Kidney (tissue), 14 donors: ENCODE measurements around the gene ARHGAP35. TPM values are rescaled to one million over a fixed set of nuclear protein-coding genes. Genes with fewer than 3 reads are reported as not detected.

ENCODE experiments used
- DNase-seq, 5 donors: peaks; one replicate each; pipeline ENCODE4 v3.0.0-alpha.2; 2013 to 2020
- FAIRE-seq: peaks from 2 replicates; lab custom pipeline; 2012; peaks lifted over from hg19 to GRCh38; lab: Jason Lieb, UNC
- H3K27ac ChIP-seq, 2 donors: one replicate each; pipeline ENCODE4 v1.7.0; 2013; ENCODE audit warnings: low read depth in 2 of 2, low read length in 2 of 2, inconsistent platforms in 1 of 2
- H3K27me3 ChIP-seq: one replicate; pipeline ENCODE4 v1.7.1; 2013; ENCODE audit warnings: low read length, inconsistent platforms; ENCODE audit not compliant: control insufficient read depth, insufficient read depth
- H3K36me3 ChIP-seq, 3 donors: one replicate each; pipeline versions ENCODE4 v1.7.0 to v1.7.1; 2013; ENCODE audit warnings: low read length in 3 of 3, control low read depth in 1 of 3, inconsistent platforms in 1 of 3; ENCODE audit not compliant: insufficient read depth in 3 of 3, control insufficient read depth in 2 of 3
- H3K4me1 ChIP-seq, 3 donors: one replicate each; pipeline versions ENCODE4 v1.7.0 to v1.7.1; 2013; ENCODE audit warnings: low read length in 3 of 3, inconsistent platforms in 1 of 3, low read depth in 1 of 3; ENCODE audit not compliant: control insufficient read depth in 2 of 3, insufficient read depth in 2 of 3
- H3K4me3 ChIP-seq, 3 donors: one replicate each; pipeline versions ENCODE4 v1.7.0 to v1.8.1; 2013; ENCODE audit warnings: low read length in 3 of 3, control low read depth in 1 of 3, inconsistent platforms in 1 of 3
- H3K9ac ChIP-seq, 3 donors: one replicate each; pipeline versions ENCODE4 v1.7.0 to v1.7.1; 2013; ENCODE audit warnings: low read length in 3 of 3, control low read depth in 1 of 3, inconsistent platforms in 1 of 3
- H3K9me3 ChIP-seq, 3 donors: one replicate each; pipeline versions ENCODE4 v1.7.0 to v1.7.1; 2013; ENCODE audit warnings: low read length in 3 of 3, control low read depth in 1 of 3, inconsistent platforms in 1 of 3; ENCODE audit not compliant: control insufficient read depth in 2 of 3, insufficient read depth in 1 of 3
- intact Hi-C: fragments of 100-400 bp; cut with DNase I; formaldehyde crosslinking; loops from one replicate; pipeline ENCODE4 v1.11.1; 2022
- polyA plus RNA-seq: library from polyadenylated mRNA; stranded (reverse); fragments of 350-450 nt; fragmentation: Illumina TruSeq; extraction: RNeasy Lipid Tissue Mini Kit (QIAGEN cat#74804); gene quantifications from one replicate; pipeline ENCODE4 v1.2.3, GENCODE V29; 2014; ENCODE audit warnings: low read depth, low replicate concordance; ENCODE audit not compliant: insufficient read depth
- total RNA-seq: library from RNA; stranded (reverse); fragmentation: NEBNext Ultra II Directional; extraction: Animal tissue kit (Norgen Biotek cat#: 25700); gene quantifications from one replicate; pipeline ENCODE4 v1.2.1, GENCODE V29; 2021
- TF ChIP-seq, protein P1 (sequence below): IDR thresholded peaks from 3 replicates; pipeline ENCODE4 v1.5.1; 2012; ENCODE audit warnings: mild to moderate bottlenecking, moderate library complexity, borderline replicate concordance; ENCODE audit not compliant: insufficient read depth; ENCODE audit errors: extremely low read depth
- donor health status: control.
- donor health status: control.
- donor health status: control.
- donor health status: control.
- donor health status: control.
- donor health status: DM: yes; HTN: yes; CAD: no.
- donor health status: Normal renal cell carcinoma (clear cell type).

Gene ARHGAP35
- total and polyA plus RNA-seq, 2 donors from 2014 or later = 14.0 to 53.6 TPM

DNA sequence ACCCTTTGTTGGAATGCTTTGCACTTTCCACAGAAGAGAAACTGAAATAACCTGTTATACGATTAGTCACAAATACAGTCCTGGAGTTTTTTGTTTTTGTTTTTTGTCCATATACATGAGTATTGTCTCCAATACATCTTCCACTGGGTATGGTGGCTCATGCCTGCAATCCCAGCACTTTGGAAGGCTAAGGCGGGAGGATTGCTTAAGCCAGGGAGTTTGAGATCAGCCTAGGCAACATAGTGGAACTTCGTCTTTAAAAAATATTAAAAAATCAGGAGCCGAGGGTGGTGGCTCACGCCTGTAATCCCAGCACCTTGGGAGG is 35.1 kb upstream of the ARHGAP35 start:
- FAIRE-seq = no peak
- no peak for DNase-seq
- no peaks in the 10 kb centered on the region for H3K36me3 ChIP-seq
- no peaks in the 10 kb centered on the region for H3K9me3 ChIP-seq
- TF ChIP-seq, protein P1, sequence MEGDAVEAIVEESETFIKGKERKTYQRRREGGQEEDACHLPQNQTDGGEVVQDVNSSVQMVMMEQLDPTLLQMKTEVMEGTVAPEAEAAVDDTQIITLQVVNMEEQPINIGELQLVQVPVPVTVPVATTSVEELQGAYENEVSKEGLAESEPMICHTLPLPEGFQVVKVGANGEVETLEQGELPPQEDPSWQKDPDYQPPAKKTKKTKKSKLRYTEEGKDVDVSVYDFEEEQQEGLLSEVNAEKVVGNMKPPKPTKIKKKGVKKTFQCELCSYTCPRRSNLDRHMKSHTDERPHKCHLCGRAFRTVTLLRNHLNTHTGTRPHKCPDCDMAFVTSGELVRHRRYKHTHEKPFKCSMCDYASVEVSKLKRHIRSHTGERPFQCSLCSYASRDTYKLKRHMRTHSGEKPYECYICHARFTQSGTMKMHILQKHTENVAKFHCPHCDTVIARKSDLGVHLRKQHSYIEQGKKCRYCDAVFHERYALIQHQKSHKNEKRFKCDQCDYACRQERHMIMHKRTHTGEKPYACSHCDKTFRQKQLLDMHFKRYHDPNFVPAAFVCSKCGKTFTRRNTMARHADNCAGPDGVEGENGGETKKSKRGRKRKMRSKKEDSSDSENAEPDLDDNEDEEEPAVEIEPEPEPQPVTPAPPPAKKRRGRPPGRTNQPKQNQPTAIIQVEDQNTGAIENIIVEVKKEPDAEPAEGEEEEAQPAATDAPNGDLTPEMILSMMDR = no peak
- no peaks in the 10 kb centered on the region for H3K27me3 ChIP-seq
- intact Hi-C loops = no loop called here
- no peak overlapping the region for H3K27ac ChIP-seq
- no peak overlapping the region for H3K4me3 ChIP-seq
- no peak overlapping the region for H3K9ac ChIP-seq
- no peaks in the 10 kb centered on the region for H3K4me1 ChIP-seq

DNA sequence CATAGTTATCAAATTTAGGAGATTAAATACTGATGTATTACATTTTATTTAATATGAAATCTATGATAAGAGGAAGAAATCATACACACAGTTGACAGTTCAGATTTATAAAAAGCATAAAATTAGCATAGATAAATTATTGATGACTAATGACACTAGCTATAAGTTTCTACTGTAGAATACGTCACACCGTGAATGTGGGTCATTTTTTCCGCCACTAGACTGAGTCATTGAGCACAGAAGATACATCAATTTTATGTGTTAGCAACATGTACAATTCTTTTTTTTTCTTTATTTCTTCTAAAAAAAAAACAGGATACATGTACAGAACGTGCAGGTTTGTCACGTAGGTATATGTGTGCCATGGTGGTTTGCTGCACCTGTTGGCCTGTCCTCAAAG is 32.3 kb upstream of the ARHGAP35 start:
- no peaks in the 10 kb centered on the region for H3K27me3 ChIP-seq
- DNase-seq (no peak), FAIRE-seq (no peak)
- H3K4me3 ChIP-seq = no peak overlapping the region
- intact Hi-C loops = no loop called here
- H3K36me3 ChIP-seq = no peaks in the 10 kb centered on the region
- no peak overlapping the region for H3K27ac ChIP-seq
- TF ChIP-seq, protein P1 = no peak
- H3K9ac ChIP-seq = no peak overlapping the region
- no peaks in the 10 kb centered on the region for H3K9me3 ChIP-seq
- no peaks in the 10 kb centered on the region for H3K4me1 ChIP-seq

DNA sequence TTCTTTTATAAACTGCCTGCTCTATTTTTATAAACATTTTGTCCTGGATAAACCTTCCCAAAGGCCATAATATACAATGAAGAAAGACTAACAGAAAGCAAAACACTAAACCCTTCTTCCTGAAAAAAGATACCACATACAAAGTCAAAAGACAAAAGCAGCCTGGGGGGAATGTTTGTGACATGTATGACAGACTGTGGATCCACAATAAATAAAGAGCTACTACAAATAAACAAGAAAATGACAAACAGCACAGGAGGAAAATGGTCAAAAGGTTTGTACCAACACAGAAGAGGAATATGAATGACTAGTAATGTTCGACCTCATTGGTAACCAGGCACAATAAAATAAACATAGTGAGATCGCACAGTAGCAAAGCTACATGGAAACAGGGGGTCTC is 29.9 kb upstream of the ARHGAP35 start:
- H3K4me3 ChIP-seq = no peak overlapping the region
- no peak overlapping the region for H3K27ac ChIP-seq
- no peaks in the 10 kb centered on the region for H3K36me3 ChIP-seq
- H3K4me1 ChIP-seq = no peaks in the 10 kb centered on the region
- no peak for DNase-seq
- intact Hi-C loops = no loop called here
- H3K27me3 ChIP-seq = no peaks in the 10 kb centered on the region
- H3K9ac ChIP-seq = no peak overlapping the region
- no peak for FAIRE-seq
- no peaks in the 10 kb centered on the region for H3K9me3 ChIP-seq
- TF ChIP-seq, protein P1 = no peak

DNA sequence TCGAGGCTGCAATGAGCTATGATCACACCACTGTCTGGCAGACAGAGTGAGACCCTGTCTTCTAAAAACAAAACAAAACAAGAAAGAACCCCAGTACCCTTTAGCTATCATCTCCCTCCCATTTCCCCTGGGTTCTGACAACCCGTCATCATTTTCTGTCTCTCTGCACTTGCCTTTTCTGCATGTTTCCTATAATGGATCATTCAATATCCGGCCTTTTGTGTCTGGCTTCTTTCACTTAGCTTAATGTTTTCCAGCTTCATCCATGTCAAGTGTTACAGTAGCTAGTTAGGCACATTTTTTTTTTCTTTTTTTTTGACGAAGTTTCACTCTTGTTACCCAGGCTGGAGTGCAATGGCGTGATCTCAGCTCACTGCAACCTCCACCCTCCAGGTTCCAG is 26.7 kb upstream of the ARHGAP35 start:
- DNase-seq (no peak), FAIRE-seq (no peak)
- H3K9ac ChIP-seq = no peak overlapping the region
- H3K4me1 ChIP-seq = no peaks in the 10 kb centered on the region
- no peaks in the 10 kb centered on the region for H3K27me3 ChIP-seq
- no peaks in the 10 kb centered on the region for H3K9me3 ChIP-seq
- H3K36me3 ChIP-seq = peaks cover 0 to 5% (median 2%) of the 10 kb centered on the region in 3 donors
- H3K27ac ChIP-seq = no peak overlapping the region
- no peak overlapping the region for H3K4me3 ChIP-seq
- intact Hi-C loops = no loop called here
- TF ChIP-seq, protein P1 = no peak
